Endothelial cell of umbilical vein (primary cell): ENCODE measurements around the gene VSTM4. TPM values are rescaled to one million over a fixed set of nuclear protein-coding genes. Genes with fewer than 3 reads are reported as not detected.

Source experiments
- BruUV-seq: library from RNA; stranded (reverse); fragments of 400-500 nt; replicated peaks from 2 replicates; lab custom pipeline; 2021; lab: Mats Ljungman, UMichigan
- CTCF ChIA-PET: fragments of 300-600, 350-600 bp; sonication (Branson Sonifier 250); formaldehyde crosslinking; loops from one replicate; lab custom pipeline; 2021; ENCODE audit warnings: antibody characterized with exemption, inconsistent platforms; lab: Charles Lee
- POLR2A ChIA-PET: fragments of 300-600, 350-600 bp; sonication (Branson Sonifier 250); formaldehyde crosslinking; loops from one replicate; lab custom pipeline; 2021; ENCODE audit warnings: antibody characterized with exemption, inconsistent platforms; lab: Charles Lee
- DNase-seq: peaks from one replicate; pipeline ENCODE4 v3.0.0-alpha.2; 2011; ENCODE audit warnings: low read depth, low spot score
- FAIRE-seq: peaks from 2 replicates; lab custom pipeline; 2011; peaks lifted over from hg19 to GRCh38; lab: Jason Lieb, UNC
- H2AFZ ChIP-seq: 2 replicates; pipeline ENCODE4 v1.6.0; 2012; ENCODE audit warnings: low read depth, low read length, control low read depth, inconsistent platforms
- H3K27ac ChIP-seq: 2 replicates; pipeline ENCODE4 v1.5.1; 2011; ENCODE audit warnings: low read depth, mild to moderate bottlenecking, control low read depth, low read length, moderate library complexity; ENCODE audit not compliant: insufficient read depth
- H3K27me3 ChIP-seq, 2 experiments: 2 replicates each; pipeline versions ENCODE4 v1.6.0 to v1.6.1; 2011; ENCODE audit warnings: low read length in 2 of 2, mixed read lengths in 1 of 2; ENCODE audit not compliant: control insufficient read depth in 2 of 2, insufficient read depth in 2 of 2
- H3K36me3 ChIP-seq, 2 experiments: 2 replicates in 1 of 2; 3 replicates in 1 of 2; pipeline ENCODE4 v1.5.1; 2011; ENCODE audit warnings: low read length in 2 of 2, mild to moderate bottlenecking in 1 of 2, moderate library complexity in 1 of 2; ENCODE audit not compliant: control insufficient read depth in 2 of 2, insufficient read depth in 2 of 2; ENCODE audit errors: extremely low read depth in 1 of 2
- H3K4me1 ChIP-seq: 3 replicates; pipeline ENCODE4 v1.5.1; 2011; ENCODE audit warnings: mild to moderate bottlenecking, low read length; ENCODE audit not compliant: control insufficient read depth, insufficient read depth; ENCODE audit errors: extremely low read depth
- H3K4me2 ChIP-seq: 2 replicates; pipeline ENCODE4 v1.6.1; 2011; ENCODE audit warnings: low read length, control low read depth, mixed read lengths; ENCODE audit not compliant: insufficient read depth
- H3K4me3 ChIP-seq, 3 experiments: fragments of 200-600 bp in 1 of 3; sonication (generic), shearing (Covaris generic) in 1 of 3; replicated peaks in 1 of 3; 2 replicates each; pipeline ENCODE4 v1.5.1; 2011 to 2016; ENCODE audit warnings: control low read depth in 3 of 3, low read length in 3 of 3, mild to moderate bottlenecking in 2 of 3, inconsistent platforms in 1 of 3, low read depth in 1 of 3, moderate library complexity in 1 of 3; ENCODE audit not compliant: insufficient read depth in 1 of 3
- H3K79me2 ChIP-seq: 2 replicates; pipeline ENCODE4 v1.6.0; 2012; ENCODE audit warnings: low read length, inconsistent platforms; ENCODE audit not compliant: control insufficient read depth, insufficient read depth
- H3K9ac ChIP-seq: replicated peaks from 2 replicates; pipeline ENCODE3; 2011; ENCODE audit warnings: low read length, control low read depth; ENCODE audit not compliant: insufficient read depth; ENCODE audit errors: extremely low read depth
- H3K9me1 ChIP-seq: replicated peaks from 3 replicates; pipeline ENCODE4 v1.6.0; 2011; ENCODE audit warnings: mild to moderate bottlenecking, low read length; ENCODE audit not compliant: control insufficient read depth, insufficient read depth; ENCODE audit errors: extremely low read depth
- H3K9me3 ChIP-seq: replicated peaks from 2 replicates; pipeline ENCODE4 v1.5.1; 2012; ENCODE audit warnings: low read length, inconsistent platforms; ENCODE audit not compliant: control insufficient read depth, insufficient read depth
- H4K20me1 ChIP-seq: replicated peaks from 2 replicates; pipeline ENCODE3; 2011; ENCODE audit warnings: mild to moderate bottlenecking, low read length; ENCODE audit not compliant: control insufficient read depth, insufficient read depth; ENCODE audit errors: extremely low read depth
- CTCF ChIP-seq, 2 donors: IDR thresholded peaks; 1 replicate in 1 of 2; 2 replicates in 1 of 2; pipeline ENCODE4 v1.5.1; 2011; ENCODE audit warnings: low read length in 2 of 2, mild to moderate bottlenecking in 2 of 2, moderate library complexity in 2 of 2, control low read depth in 1 of 2, inconsistent platforms in 1 of 2, low read depth in 1 of 2; ENCODE audit not compliant: insufficient read depth in 1 of 2; ENCODE audit errors: extremely low read depth in 1 of 2
- EZH2 ChIP-seq: IDR thresholded peaks from 2 replicates; pipeline ENCODE4 v1.6.1; 2012; ENCODE audit warnings: borderline replicate concordance, low read depth, mild to moderate bottlenecking, moderate library complexity, low read length, inconsistent platforms; ENCODE audit not compliant: severe bottlenecking
- FOS ChIP-seq: IDR thresholded peaks from 2 replicates; pipeline ENCODE4 v1.6.1; 2011; ENCODE audit warnings: mild to moderate bottlenecking, low read length, moderate library complexity, borderline replicate concordance; ENCODE audit not compliant: insufficient read depth
- GATA2 ChIP-seq: IDR thresholded peaks from 2 replicates; pipeline ENCODE4 v1.7.0; 2011; ENCODE audit warnings: low read depth, mild to moderate bottlenecking, moderate library complexity, mixed read lengths, low read length; ENCODE audit not compliant: insufficient read length, insufficient read depth
- JUN ChIP-seq: IDR thresholded peaks from 2 replicates; pipeline ENCODE4 v1.6.1; 2011; ENCODE audit warnings: borderline replicate concordance, low read depth; ENCODE audit not compliant: insufficient read length, insufficient read depth
- MYC ChIP-seq: IDR thresholded peaks from one replicate; pipeline ENCODE4 v1.6.1; 2011; ENCODE audit warnings: mild to moderate bottlenecking, low read depth, low read length
- POLR2A ChIP-seq: IDR thresholded peaks from 2 replicates; pipeline ENCODE4 v1.6.1; 2012; ENCODE audit warnings: low read depth, mild to moderate bottlenecking, control low read depth, low read length
- POLR2AphosphoS5 ChIP-seq: IDR thresholded peaks from 2 replicates; pipeline ENCODE4 v1.6.1; 2012; ENCODE audit warnings: low read depth, mild to moderate bottlenecking, control low read depth, low read length, moderate library complexity; ENCODE audit not compliant: insufficient read depth
- dilution Hi-C: fragments of 300-500 bp; cut with MboI; formaldehyde crosslinking; loops from one replicate; pipeline ENCODE4 v1.15.0; 2019; ENCODE audit warnings: low sequenced_read_pairs; ENCODE audit not compliant: extremely low pct_ligation_motif_present
- intact Hi-C: fragments of 100-400 bp; cut with micrococcal nuclease; formaldehyde crosslinking; loops from one replicate; pipeline ENCODE4 v1.10.0; 2022
- polyA plus RNA-seq, 4 experiments: library from polyadenylated mRNA; depleted of rRNA in 3 of 4; stranded (reverse) in 3 of 4; unstranded in 1 of 4; fragments of >200 nt; gene quantifications; 2 replicates each; pipeline versions ENCODE4 v1.2.1 to v1.2.3, GENCODE V29; 2011 to 2012; ENCODE audit warnings: missing spikeins in 1 of 4
- total RNA-seq: library from RNA; stranded (reverse); gene quantifications from 2 replicates; pipeline ENCODE4 v1.2.3, GENCODE V29; 2021
- TF ChIP-seq, protein P1 (sequence below): IDR thresholded peaks from 2 replicates; pipeline ENCODE4 v1.6.1; 2011; ENCODE audit not compliant: insufficient read depth, insufficient read length

Gene VSTM4
- total and polyA plus RNA-seq, 2 donors (not counting 3 experiments of a cell fraction or from before 2014, with no cell fraction given): 0.07 TPM

- no peak overlapping the region for H3K4me3 ChIP-seq
- no peaks in the 10 kb centered on the region for H3K9me1 ChIP-seq
- CTCF ChIA-PET: no interaction called here
- dilution Hi-C loops (no loop called here), intact Hi-C loops (no loop called here)
- POLR2A ChIA-PET: no interaction called here
- no peak overlapping the region for H3K4me2 ChIP-seq
- no peaks in the 10 kb centered on the region for H3K9me3 ChIP-seq
- no peaks in the 10 kb centered on the region for H4K20me1 ChIP-seq
- FAIRE-seq: no peak
- TF ChIP-seq GATA2 (no peak), POLR2AphosphoS5 (no peak), JUN (no peak), MYC (no peak), FOS (no peak), CTCF (IDR thresholded peaks at IDR 0.05; ENCODE audit: extremely low read depth in 1 of 2, insufficient read depth in 1 of 2, low read depth in 1 of 2, low read length in 2 of 2) (no peak), POLR2A (no peak), EZH2 (no peak)
- TF ChIP-seq, protein P1, sequence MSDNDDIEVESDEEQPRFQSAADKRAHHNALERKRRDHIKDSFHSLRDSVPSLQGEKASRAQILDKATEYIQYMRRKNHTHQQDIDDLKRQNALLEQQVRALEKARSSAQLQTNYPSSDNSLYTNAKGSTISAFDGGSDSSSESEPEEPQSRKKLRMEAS: no peak
- no peaks in the 10 kb centered on the region for H3K36me3 ChIP-seq
- H3K4me1 ChIP-seq: no peaks in the 10 kb centered on the region
- DNase-seq: no peak
- H2AFZ ChIP-seq: no peak overlapping the region
- H3K27ac ChIP-seq: no peak overlapping the region
- H3K9ac ChIP-seq: no peak overlapping the region
- BruUV-seq: no TSS peak
- H3K27me3 ChIP-seq: no peaks in the 10 kb centered on the region
- no peaks in the 10 kb centered on the region for H3K79me2 ChIP-seq
Observed at GRCh38 chr10:49023752-49024151, 91.6 kb downstream of the VSTM4 start.
